Cortex of kidney (tissue), 1 donor: ENCODE results near the gene TRAFD1.

ENCODE experiments used
- DNase-seq: peaks from one replicate; lab custom pipeline; 2025; lab: John Stamatoyannopoulos, UW

TRAFD1 gene

DNA sequence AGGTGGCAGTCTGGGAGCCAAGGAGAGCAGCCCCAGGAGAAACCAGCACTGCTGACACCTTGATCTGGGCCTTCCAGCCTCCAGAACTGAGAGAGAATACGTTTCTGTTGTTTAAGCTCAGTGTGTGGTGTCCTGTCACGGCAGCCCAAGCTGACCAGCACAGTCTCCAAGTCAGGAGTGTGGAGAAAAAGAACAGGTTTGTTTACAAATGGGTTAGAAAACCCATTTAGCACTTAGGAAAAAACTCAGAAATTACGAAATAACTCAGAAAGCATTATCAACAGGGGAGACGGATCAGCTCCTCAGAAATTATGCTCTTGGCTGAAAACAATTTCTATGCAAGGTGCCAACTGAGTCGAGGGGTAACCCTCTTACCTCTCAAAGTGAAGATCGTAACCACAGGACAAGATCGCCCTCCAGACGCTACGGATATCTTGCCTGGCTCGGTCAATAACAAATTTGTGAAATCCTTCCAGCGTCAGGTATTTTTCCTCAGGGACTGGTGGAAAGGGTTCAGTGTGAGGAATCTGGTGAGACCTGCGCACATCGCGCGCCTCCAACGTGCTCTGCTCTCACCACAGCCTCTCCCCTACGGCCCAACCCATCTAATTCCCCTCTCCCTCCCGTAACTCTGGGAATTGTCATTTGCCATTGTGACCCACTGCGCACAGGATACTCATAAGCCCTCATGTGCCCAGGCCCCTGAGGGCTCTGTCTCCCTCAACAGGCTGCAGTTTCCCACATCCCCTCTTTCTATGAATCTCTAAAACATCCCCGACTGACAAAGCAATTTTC lies 50.2 kb downstream of the TRAFD1 start:
- DNase-seq = no peak

DNA sequence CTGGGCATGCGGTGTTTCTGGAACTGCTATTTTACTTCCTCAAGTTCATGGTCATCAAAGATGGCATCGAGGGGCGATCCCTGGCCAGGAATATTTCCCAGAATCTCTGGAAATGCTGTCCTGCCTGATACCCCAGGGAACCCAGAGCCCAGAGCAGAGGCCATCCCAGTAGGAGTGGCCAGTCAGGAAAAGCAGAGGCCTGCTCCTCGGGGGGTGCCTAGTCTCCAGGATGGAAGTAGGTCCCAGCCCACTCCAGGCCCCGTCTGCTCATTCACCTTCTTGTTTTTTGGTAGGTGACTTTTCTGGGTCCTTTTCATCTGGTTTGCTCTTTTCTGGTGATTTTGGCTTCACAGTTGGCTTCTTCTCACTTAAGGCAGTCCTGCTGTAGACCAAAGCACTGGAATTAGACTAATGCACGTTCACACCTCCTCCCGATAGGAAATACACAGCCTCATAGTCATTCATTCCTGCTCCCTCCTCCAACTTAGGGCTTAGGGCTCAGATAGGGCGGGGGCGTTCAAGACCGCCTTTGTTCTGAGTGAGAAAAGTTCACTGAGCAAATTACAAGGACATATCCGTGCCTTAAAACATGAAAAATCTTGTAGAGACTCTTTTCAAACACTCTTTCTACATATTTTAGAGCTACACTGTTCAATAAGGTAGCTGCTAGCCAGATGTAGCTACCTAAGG lies 51.1 kb downstream of the TRAFD1 start:
- no peak for DNase-seq

DNA sequence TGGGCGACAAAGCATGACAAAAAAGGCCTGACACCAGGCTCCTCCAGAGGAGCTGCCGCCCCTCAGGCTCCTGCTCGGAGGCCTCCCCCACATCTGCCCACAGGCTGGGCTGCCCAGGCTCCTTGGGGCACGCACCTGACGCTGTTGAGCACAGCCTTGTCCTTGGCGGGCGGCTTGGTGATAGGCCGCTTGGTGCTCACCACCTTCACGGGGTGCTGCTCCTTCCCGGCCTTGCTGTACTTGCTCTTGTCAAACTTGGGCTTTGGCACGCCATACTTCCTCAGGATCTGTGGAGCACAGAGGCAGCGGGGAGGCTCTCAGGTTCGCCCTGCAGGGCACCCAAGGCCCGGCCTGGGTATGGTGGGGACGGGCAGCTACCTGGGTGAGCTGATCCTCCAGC lies 53.4 kb downstream of the TRAFD1 start:
- DNase-seq = no peak

DNA sequence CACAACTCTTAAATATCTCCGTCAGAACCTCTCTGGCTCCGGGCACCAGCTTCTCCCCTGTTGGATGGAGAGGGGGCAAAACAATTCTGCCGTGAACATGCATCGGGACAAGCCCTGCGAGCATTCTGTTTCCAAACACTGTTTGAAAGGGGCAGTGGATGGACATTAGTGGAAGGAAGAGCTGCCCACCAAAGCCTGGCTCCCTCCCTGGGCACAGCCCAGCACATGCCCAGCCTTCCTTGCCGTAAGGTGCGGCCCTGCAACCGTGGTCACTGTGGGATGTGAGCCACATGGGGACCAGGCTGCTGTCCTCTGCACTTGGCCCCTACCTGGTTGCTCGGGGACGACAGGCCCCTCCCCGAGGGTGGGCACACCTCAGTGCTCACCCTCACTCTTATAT lies 54.0 kb downstream of the TRAFD1 start:
- no peak for DNase-seq

DNA sequence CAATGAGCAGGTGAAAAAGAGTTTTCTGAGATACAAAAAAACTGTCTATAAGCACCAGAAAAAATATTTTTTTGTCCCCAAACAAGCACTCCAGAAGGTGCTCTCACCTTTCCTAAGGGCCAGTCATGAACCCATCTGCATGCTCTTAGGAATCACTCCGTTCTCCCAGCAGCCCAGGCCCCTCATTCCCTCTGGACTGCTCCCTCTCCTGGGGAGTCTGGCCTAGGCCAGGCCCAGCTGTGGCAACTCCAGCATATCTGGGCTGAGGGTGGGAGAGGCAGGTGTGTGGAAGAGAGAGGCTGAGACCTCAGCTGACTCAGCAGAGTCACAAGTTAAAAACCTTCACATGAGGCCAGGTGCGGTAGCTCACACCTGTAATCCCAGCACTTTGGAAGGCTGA lies 54.6 kb downstream of the TRAFD1 start:
- no peak for DNase-seq

DNA sequence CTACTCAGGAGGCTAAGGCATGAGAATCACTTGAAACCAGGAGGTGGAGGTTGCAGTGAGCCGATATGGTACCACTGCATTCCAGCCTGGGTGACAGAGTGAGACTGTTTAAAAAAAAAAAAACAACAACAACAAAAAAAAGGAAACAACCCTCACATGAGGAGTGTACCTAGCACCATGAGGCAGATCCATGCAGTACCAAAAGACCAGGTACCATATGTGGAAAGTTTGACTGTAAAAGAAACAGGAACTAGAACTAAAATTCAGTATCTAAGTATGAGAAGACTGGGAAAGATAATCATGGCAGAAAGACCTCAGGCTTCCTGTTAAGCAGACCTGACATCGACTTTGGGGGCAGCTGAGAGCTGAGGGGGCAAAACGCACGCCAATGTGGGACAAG lies 55.1 kb downstream of the TRAFD1 start:
- no peak for DNase-seq

DNA sequence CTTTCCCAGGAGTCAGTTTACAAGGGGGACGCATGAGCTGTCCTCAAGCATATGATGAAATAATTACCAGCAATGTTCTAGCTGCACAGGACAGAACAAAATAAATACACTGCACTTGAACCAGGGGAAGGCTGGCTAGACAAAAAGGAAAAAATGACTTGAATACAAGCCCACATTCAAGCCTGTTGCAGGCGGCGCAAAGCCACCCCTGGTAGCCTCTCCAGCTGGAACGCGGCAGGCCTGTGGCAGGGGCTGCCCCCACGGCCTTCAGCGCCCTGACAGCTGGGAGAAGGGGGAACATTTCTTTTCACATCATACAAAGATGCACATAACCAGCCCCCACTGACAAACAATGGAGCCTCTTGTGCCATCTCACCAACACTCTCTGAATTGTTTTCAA lies 57.1 kb downstream of the TRAFD1 start:
- DNase-seq = no peak

DNA sequence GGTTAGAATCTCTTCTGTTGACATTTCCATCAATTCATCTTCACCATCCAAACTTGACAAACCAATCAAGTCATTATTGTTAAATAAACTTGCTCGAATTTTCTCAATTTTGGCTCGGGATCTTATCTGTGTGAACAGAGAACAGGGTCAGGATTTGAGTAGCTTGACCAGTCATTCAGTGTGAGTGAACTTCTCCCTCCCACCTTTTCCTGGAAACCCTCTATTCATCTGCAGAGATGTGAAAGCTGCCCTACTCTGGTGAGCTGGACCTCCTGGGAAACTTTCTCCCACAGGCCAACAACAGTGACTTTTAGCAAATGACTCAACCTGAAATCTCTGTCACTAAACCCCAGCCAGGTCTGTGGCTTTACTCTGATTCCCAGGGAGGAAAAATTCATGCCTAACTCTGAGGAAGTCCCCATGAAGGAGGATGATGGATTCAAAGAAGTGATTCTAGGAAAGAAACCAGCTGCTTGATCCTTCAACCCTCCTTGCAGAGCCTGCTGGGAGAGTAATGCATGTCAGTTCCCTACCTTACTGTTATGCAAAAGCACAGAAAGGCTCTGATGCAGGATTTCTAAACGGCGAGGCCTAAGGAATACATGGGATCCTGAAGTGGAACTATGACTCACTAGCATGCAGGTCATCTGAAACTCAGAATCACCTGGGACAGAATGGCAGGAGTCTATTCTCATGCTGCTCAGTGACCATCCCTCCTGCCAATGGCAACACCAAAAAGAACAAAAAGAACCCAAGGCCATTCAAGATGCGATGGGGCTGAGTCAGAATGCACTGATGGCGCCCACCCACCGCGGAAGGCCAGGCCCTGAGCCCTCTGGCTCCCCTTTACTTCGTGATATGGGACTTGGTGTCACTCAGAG lies 58.0 kb downstream of the TRAFD1 start:
- DNase-seq = no peak

DNA sequence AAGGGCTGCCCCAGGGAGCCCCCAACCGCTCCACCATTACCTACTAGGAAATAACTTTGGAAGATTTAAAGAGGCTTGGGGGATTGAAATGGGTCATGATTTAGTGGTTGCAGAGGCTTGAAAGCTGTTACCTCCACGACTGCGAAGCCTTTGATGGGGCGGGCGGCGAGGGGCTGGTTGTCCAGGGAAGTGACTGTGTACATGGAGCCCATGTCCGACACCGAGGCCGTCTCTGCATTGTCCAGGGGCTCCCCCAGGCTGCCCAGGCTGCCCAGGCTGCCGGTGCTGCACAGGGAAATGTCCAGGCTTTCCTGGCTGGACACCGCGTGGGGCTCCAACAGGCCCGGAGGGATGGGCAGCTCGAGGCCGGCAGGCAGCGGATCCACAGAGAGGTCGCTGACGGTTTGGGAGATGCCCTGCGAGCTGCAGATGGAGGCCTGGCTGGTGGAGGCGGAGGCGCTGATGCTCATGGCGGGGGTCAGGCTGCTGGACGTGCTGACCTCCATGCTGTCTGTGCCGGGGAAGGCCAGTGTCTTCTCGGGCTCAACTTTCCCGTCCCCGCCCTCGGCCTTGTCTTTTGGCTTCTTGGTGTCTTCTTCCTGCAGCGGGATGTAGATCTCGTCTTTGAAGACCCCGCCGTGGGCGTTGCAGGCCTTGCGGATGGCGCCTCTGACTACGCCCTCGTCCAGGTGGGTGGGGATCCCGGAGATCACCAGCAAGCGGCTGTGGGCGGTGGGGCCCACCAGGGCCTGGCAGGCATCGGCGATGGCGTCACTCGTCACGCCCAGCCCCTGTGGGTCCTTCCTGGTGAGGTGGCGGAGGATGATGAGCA lies 58.9 kb downstream of the TRAFD1 start:
- no peak for DNase-seq

DNA sequence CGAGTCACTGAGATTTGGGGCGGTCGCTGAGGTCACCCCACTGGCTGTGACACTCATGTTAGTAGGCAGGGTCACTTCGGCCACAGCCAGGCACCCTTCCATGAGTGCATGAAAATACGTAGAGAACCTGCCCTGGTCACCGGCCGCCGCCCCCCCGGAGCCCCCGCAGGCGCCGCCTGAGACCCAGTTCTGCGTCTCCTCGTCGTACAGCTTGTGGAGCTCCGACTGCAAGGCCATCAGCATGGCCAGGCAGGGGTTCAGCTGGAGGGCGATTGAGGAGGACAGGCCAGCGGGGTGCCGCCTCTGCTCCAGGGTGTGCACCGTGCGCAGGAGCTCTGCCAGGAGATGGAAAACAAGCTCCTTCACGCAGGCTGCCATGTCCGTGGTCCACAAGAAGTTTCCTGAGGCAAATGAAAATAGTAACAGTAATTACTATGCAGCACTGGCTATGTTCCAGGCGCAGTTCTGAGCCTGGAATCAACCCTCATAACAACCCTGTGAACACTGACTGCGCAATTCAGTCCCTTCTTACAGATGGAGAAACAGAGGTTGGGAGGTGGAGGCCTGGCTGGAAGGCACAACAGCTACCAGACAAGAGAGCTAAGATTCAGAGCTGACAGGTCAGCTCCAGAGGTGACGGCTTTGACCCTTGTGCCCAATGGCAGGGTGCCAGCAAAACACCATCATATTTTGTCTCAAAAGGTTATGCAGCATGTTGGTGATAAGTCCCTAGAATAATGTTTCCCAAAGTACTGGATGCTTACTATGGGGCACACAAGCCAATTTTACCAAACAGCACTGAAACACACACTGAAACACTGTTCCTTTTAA lies 59.9 kb downstream of the TRAFD1 start:
- DNase-seq = no peak

DNA sequence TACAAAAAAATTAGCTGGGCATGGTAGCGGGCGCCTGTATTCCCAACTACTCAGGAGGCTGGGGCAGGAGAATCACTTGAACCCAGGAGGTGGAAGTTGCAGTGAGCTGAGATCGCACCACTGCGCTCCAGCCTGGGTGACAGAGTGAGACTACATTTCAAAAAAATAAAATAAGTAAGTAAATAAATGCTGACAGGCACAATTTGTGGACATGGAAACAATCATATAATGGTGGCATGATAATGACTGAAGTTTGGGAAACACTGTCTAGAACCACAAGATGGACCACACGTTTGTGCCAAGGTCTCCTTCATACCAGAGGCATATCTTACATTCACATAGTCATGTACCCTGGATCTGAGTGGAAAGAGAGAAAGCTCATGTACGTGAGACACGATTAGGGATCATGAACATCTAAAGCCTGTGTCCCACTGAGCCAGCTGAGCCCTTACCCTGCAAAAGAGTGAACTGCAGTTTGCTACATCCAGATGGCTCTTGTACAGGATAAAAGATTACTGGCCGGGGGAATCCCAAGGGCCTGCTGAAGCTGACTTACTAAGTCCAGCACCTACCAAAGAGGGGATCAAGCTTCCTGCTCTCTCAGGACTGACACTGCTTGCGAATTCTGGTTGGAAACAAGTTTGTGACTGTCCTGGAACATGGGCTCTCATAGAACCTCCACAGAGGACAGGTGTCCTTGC lies 62.9 kb downstream of the TRAFD1 start:
- DNase-seq = no peak

DNA sequence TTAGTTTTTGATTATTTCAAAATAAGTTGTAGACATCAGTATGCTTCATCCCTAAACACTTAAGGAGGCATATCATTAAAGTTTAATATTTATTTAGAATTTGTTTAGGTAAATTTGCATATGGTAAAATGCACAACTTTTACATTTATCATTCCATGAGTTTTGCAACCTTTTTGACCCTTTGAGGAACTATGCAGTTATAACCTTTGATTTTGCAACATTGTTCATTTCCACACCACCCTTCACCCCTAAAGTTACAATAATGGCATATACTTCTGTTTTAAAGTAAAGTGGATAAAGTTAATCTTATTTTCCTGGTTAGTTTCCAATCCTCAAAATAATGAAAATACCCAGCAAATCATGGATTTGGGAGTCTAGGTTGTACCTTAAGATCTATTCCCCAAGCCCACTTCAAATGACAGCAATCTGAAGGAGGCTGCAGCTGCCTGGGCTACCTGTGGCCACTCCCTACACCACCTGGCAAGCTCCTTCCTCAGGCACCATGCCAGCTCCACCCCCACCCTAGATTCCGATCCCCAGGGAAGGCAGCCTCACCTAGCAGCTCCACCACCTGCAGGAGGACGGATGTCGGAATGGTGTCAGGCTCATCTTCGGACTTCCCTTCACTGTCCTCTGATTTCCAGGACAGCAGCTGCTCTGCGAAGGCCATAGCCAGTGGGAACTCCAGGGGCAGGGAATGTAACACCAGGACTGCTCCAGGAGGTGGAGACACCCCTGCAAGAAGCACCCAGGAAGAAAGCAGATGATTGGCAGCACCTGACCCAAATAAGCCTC lies 65.1 kb downstream of the TRAFD1 start:
- DNase-seq = no peak

DNA sequence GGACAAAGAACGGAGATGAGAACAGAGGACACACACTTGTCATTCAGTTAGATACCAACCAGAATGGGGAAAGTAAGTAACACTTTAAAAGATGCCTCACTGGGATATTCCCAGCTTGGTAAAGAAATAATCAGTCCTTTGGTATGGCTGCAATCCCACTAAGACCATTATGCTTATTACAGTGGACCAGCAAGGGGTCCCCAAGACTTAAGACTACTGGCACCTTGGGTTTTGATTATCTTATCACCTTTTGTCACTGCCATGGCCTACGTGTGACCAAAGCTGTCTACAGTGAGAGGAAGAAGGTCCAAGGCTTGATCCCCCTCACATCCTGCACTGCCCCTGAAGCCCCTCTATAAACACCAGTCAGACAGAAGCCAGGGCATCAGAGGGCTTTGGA lies 65.8 kb downstream of the TRAFD1 start:
- DNase-seq = no peak

DNA sequence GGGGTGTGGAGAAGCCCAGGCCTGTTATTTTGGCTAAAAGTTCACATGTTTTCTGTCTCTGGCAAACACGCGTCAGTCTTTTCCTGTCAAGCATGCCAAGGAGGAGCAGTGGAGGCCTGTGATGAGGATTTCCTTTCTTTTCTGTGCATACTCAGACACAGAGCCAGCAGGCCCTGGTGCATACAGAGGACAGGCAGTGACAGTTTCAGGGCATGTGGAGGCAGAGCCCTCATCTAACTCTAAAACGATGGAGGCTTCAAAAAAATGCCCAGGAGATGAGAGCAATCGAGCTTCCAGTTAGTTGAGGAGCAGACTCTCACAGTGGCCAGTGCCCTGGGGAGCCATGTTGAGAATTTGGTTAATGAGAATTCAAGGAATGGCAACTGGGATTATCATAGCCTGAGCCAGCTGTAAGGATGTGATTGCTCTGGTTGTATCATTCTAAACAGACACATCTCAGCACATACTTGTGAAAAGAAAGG lies 66.5 kb downstream of the TRAFD1 start:
- DNase-seq = no peak

DNA sequence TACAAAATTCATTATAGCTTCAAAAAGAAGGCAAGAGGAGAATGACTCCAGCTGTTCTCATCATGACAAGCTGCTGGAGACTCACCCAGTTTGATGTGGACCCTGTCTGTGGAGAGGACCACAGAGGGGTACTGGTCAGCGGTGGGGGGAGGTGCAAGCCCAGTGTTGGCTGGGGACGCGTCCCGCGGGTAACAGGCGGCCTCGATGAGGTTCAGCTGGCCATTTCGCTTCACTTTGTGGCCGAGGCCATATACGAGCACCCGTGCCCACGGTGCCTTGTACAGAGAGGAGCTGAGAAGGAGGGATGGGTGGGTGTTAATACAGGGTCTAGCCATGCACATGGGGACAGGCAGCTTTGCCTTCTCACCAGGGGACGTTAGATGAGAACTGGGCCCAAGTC lies 67.1 kb downstream of the TRAFD1 start:
- no peak for DNase-seq

DNA sequence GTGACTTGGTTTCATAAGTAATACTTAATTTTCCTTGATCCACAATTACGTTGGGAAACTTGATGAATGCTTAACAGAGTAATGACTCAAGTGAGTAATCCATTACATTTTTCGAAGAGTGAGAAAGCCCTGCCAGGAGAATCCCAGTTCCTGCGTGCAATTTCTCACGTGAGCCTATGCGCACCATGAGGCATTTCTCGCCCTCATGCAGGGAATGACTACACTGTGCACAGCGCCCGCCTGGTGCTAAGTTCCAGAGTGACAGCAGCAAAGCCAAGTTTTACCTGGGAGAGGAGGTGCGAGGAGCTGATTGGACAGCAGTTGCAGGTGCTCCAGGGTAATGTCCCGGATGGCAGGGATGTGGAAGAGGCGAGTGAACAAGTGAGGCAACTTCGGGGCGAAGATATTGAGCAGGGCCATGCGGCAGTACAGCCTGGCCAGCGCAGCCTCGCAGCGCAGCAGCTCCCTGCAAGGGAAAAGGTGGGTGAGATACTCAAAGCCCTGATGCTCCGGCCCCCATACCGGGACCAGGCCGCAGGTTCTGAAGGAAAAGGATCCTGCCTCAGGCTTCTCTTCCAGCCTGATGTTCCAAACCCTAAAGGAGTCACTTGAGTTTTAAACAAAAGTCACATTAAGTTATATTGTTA lies 69.4 kb downstream of the TRAFD1 start:
- DNase-seq = no peak

DNA sequence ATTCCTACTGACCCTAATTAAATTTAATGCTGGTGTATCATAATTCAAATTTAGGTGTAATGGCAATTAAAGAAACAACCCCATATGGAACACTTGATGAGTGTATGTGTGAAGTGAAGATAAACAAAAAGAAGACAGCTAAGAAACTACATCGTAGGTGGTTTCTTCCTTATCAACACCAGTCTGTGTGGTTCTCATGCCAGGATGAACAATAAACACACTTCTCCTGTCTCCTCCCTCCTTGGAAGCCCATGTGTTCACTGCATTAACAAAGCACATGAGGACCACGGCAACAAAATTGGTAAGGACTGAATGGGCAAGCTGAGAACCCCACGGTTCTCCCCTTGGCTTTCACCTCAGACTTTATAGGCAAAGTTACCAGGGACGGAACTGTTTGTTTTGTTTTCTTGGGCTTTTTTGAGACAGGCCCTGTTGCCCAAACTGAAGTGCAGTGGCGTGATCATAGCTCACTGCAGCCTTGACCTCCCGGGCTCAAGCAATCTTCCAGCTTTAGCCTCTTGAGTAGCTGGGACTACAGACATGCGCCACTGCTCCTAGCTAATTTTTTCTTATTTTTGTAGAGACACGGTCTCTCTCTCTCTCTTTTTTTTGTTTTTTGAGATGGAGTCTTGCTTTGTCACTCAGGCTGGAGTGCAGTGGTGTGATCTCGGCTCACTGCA lies 71.0 kb downstream of the TRAFD1 start:
- no peak for DNase-seq

DNA sequence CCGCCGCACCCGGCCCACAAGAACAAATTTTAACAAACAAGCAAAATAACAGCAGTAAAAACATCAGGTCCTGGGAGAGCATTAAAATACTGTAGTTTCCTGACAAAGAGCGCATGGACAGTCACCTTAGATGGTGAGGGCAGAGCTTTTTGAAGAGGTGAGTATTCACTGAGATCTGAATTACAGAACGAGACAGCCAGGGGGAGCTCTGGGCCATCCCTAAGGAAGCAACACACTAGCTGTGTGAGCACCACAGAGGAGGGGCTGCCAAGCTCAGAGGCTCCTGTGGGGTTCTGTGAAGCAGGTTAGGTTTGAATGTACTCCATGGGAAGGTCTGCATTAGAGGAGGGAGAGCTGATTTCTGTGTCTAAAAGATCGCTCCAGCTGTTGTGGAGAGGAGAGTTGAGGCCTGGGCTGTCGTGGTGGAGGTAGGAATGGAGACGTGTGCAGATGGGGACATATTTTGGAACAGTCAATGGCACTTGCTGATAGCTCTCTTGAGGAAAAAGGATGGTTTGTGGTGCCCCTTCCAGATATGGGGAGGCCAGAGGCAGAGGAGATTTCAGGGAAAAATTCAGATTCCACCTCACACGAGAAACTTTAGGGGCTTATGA lies 72.9 kb downstream of the TRAFD1 start:
- no peak for DNase-seq
